ENCODE measurements around the gene PRM3. TPM values are rescaled to one million over a fixed set of nuclear protein-coding genes. Genes with fewer than 3 reads are reported as not detected.
"Not testable (repeated sequence)": the region's sequence is repeated elsewhere in the genome, so short reads cannot be mapped to it uniquely, and the experiment has no call there.

The PRM3 gene
- total and polyA plus RNA-seq, 8 donors: not detected

DNA sequence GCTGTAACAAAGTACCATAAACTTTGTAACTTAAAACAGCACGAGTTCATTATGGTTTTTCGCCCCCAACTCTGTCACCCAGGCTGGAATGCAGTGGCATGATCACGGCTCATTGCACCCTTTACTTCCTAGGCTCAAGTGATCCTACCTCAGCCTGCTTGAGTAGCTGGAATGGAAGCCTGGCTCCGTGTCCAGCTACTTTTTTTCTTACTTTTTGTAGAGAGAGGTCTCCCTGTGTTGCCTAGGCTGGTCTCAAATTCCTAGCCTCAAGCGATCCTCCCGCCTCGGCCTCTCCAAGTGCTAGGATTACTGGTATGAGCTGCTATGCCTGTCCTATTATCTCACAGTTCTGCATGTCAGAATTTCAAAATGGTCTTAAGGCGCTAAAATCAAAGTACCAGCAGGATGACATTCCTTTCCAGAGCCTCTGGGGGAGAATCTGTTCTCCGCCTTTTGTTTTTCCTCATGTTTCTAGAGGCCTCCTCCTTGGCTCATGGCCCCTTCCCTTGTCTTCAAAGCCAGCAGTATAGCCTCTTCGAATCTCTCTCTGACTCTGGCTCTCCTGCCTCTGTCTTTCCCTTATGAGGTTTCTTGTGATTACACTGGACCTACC lies 17.8 kb upstream of the PRM3 start:
- FAIRE-seq: no peak
- no peak for DNase-seq
- H3K9me3 ChIP-seq: no peaks in the 10 kb centered on the region
- H3K27me3 ChIP-seq: no peaks in the 10 kb centered on the region
- intact Hi-C loops (cut with DNase I): no loop called here
- ATAC-seq: no peak
- H3K27ac ChIP-seq: no peak overlapping the region
- peaks cover 0 to 3% (median 0%) of the 10 kb centered on the region in 3 donors for H3K4me1 ChIP-seq
- H3K36me3 ChIP-seq: no peaks in the 10 kb centered on the region
- no peak overlapping the region for H3K4me3 ChIP-seq
- 74 to 82% methylated on average over 10 of the region's 10 CpGs for WGBS, 2 donors
- TF ChIP-seq, protein P1, sequence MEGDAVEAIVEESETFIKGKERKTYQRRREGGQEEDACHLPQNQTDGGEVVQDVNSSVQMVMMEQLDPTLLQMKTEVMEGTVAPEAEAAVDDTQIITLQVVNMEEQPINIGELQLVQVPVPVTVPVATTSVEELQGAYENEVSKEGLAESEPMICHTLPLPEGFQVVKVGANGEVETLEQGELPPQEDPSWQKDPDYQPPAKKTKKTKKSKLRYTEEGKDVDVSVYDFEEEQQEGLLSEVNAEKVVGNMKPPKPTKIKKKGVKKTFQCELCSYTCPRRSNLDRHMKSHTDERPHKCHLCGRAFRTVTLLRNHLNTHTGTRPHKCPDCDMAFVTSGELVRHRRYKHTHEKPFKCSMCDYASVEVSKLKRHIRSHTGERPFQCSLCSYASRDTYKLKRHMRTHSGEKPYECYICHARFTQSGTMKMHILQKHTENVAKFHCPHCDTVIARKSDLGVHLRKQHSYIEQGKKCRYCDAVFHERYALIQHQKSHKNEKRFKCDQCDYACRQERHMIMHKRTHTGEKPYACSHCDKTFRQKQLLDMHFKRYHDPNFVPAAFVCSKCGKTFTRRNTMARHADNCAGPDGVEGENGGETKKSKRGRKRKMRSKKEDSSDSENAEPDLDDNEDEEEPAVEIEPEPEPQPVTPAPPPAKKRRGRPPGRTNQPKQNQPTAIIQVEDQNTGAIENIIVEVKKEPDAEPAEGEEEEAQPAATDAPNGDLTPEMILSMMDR (IDR thresholded peaks at IDR 0.05): no peak

DNA sequence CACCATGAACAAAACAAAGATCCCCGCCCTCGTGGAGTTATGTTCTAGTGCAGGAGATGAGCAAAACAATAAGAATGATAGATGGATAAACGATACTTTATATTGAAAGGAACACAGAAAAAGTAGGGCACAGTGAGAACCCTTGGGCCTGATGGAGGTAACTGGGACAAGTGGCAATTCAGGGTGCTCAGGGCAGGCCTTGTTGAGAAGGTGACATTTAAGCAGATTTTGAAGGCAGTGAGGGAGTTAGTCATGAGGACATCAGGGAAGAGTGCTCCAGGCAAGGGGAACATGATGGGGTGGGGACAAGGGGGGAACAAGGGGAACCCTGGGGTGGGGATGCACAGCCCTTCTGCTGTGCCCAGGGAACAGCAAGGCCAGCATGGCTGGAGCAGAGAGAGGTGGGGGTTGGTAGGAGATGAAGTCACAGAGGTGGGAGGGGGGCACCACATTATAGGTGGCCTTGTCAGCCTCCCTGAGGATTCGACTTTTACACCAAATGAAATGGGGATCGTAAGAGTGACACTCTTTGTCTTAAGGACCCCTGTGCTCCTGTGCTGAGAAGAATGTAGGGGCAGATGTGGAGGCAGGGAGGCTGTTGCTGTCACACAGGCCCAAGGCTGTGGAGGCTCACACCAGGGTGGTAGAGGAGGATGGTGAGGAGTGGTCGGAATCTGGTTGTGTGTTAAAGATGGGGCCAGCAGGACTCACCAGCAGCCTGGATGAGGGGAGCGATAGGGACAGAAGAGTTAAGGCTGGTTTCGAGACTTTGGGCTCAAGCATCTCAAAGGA lies 16.9 kb upstream of the PRM3 start:
- Histone ChIP-seq H3K9me3 (no peaks in the 10 kb centered on the region), H3K27ac (no peak overlapping the region), H3K4me3 (no peak overlapping the region), H3K27me3 (no peaks in the 10 kb centered on the region), H3K4me1 (no peaks in the 10 kb centered on the region), H3K36me3 (no peaks in the 10 kb centered on the region)
- intact Hi-C loops (cut with DNase I): no loop called here
- WGBS, 2 donors: 80 to 87% methylated on average over 8 of the region's 8 CpGs
- TF ChIP-seq, protein P1 (IDR thresholded peaks at IDR 0.05): no peak
- ATAC-seq (no peak), FAIRE-seq (no peak), DNase-seq (no peak)

DNA sequence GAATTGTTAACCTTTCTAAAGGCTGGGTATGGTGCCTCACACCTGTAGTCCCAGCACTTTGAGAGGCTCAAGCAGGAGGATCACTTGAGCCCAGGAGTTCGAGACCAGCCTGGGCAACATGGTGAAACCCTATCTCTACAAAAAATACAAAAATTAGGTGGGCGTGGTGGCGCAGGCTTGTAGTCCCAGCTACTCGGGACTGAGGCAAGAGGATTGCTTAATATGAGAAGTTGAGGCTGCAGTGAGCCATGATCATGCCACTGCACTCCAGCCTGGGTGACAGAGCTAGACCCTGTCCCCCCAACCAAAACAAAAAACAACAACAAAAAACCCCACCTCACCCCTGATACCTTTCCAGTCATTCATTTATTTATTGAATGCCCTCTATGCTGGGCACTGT lies 16.3 kb upstream of the PRM3 start:
- H3K27ac ChIP-seq; H3K9me3 ChIP-seq; ATAC-seq; H3K27me3 ChIP-seq; DNase-seq; intact Hi-C loops (cut with DNase I); H3K4me3 ChIP-seq; H3K36me3 ChIP-seq; H3K4me1 ChIP-seq; FAIRE-seq: not testable (repeated sequence)
- WGBS, 2 donors: 88 to 93% methylated on average over 4 of the region's 4 CpGs

DNA sequence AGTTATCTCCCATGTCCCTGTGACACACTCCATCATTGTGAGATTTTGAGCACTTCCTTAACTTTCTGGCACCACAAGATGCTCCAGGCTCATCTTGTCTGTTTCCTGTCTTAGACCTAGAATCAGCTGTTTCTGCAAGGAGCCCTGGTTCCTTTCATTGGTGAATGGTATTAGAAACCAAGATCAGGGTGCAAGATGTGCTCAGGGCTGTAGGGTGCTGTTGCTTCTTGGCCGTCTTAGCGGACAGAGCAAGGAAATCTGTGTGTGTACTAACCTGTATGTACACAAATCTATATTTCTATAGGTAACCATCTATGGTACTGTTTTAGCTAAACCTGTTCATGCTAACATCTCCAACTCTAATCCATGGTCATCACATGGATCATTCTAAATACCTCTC lies 15.8 kb upstream of the PRM3 start:
- no peak overlapping the region for H3K4me3 ChIP-seq
- no peaks in the 10 kb centered on the region for H3K27me3 ChIP-seq
- intact Hi-C loops (cut with DNase I): no loop called here
- no peaks in the 10 kb centered on the region for H3K4me1 ChIP-seq
- H3K9me3 ChIP-seq: no peaks in the 10 kb centered on the region
- H3K36me3 ChIP-seq: no peaks in the 10 kb centered on the region
- ATAC-seq (no peak), FAIRE-seq (no peak), DNase-seq (no peak)
- TF ChIP-seq, protein P1 (IDR thresholded peaks at IDR 0.05): no peak
- no peak overlapping the region for H3K27ac ChIP-seq
- WGBS, 2 donors: 93 to 100% methylated on average over 2 of the region's 2 CpGs

DNA sequence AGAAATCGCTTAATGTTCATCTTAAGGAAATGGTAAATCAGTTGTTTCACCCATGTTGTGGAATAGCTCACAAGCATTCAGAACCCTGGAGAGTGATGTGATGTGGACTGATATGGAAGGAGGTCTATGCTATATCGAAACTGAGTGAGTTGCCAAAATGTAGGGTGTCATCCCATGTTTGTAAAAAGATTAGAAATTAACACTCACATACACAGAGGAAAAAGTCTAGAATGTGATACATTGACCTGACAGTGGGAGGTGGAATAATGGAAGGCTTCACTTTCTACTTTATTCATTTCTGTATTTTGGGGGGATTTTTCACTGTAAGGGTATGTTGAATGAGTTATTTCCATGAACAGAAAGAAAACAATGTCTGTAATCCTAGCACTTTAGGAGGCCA lies 12.4 kb upstream of the PRM3 start:
- H3K4me1 ChIP-seq: no peaks in the 10 kb centered on the region
- no peak for FAIRE-seq
- no peaks in the 10 kb centered on the region for H3K9me3 ChIP-seq
- TF ChIP-seq, protein P1 (IDR thresholded peaks at IDR 0.05): no peak
- no peak overlapping the region for H3K4me3 ChIP-seq
- H3K27ac ChIP-seq: no peak overlapping the region
- DNase-seq: no peak
- 86% methylated on average over 2 of the region's 2 CpGs for WGBS, 2 donors
- no peaks in the 10 kb centered on the region for H3K36me3 ChIP-seq
- ATAC-seq: no peak
- H3K27me3 ChIP-seq: no peaks in the 10 kb centered on the region
- intact Hi-C loops (cut with DNase I): no loop called here

All from pancreas (tissue), 10 donors.